HG02642 (cell line): Measurements from ENCODE around the gene RNMT.
A peak's percentile ranks its signal among the peaks of the same experiment; 100 is the strongest.
"Not testable (repeated sequence)": the region's sequence is repeated elsewhere in the genome, so short reads cannot be mapped to it uniquely, and the experiment has no call there.

Experiments used
- ATAC-seq: cut with Tn5 transposase; IDR thresholded peaks from one replicate; pipeline ENCODE4 v1.9.1; 2021; ENCODE audit warnings: mild to moderate bottlenecking; ENCODE audit not compliant: unreplicated experiment, poor library complexity

The RNMT gene

GRCh38 chr18:13730481-13730880, 4.0 kb downstream of the RNMT start:
- ATAC-seq = no peak

- ATAC-seq = no peak
Observed at GRCh38 chr18:13735681-13736080, 9.2 kb downstream of the RNMT start.

- no peak for ATAC-seq
Observed at GRCh38 chr18:13745696-13746095, 19.2 kb downstream of the RNMT start.

GRCh38 chr18:13746633-13747032, 20.2 kb downstream of the RNMT start:
- ATAC-seq = no peak

- not testable (repeated sequence) for ATAC-seq
Observed at GRCh38 chr18:13751599-13751998, 25.1 kb downstream of the RNMT start.

- ATAC-seq = no peak
Observed at GRCh38 chr18:13756261-13756660, 29.8 kb downstream of the RNMT start.

GRCh38 chr18:13756671-13757070, 30.2 kb downstream of the RNMT start:
- no peak for ATAC-seq

- ATAC-seq = no peak
Observed at GRCh38 chr18:13758622-13759021, 32.1 kb downstream of the RNMT start.

- ATAC-seq = no peak
Observed at GRCh38 chr18:13760047-13760446, 33.6 kb downstream of the RNMT start.

GRCh38 chr18:13762690-13763439, 36.4 kb downstream of the RNMT start:
- ATAC-seq = no peak

GRCh38 chr18:13775058-13775457, 48.6 kb downstream of the RNMT start:
- no peak for ATAC-seq

- ATAC-seq = no peak
Observed at GRCh38 chr18:13791181-13791580, 64.7 kb downstream of the RNMT start.

GRCh38 chr18:13793819-13794218, 67.3 kb downstream of the RNMT start:
- no peak for ATAC-seq

- ATAC-seq = no peak
Observed at GRCh38 chr18:13796515-13796914, 70.0 kb downstream of the RNMT start.

- no peak for ATAC-seq
Observed at GRCh38 chr18:13797157-13797611, 70.7 kb downstream of the RNMT start.

GRCh38 chr18:13799396-13799795, 72.9 kb downstream of the RNMT start:
- ATAC-seq = no peak

GRCh38 chr18:13800505-13801259, 74.2 kb downstream of the RNMT start:
- peak; percentile 64 for ATAC-seq

GRCh38 chr18:13801260-13801601, 74.8 kb downstream of the RNMT start:
- no peak for ATAC-seq

GRCh38 chr18:13804305-13804704, 77.8 kb downstream of the RNMT start:
- ATAC-seq = no peak

GRCh38 chr18:13808294-13809042, 82.0 kb downstream of the RNMT start:
- no peak for ATAC-seq

- no peak for ATAC-seq
Observed at GRCh38 chr18:13809043-13809430, 82.6 kb downstream of the RNMT start.
